Colonic mucosa (tissue), 4 donors: ENCODE measurements around the gene EPHX1. TPM values are rescaled to one million over a fixed set of nuclear protein-coding genes. Genes with fewer than 3 reads are reported as not detected.

Source experiments
- DNase-seq: peaks from one replicate; pipeline ENCODE4 v3.0.0-alpha.2; 2020
- H3K27ac ChIP-seq: fragments of 200-600 bp; one replicate; pipeline ENCODE4 v1.8.0; 2021
- H3K27me3 ChIP-seq: fragments of 200-600 bp; one replicate; pipeline ENCODE4 v1.8.0; 2021
- H3K36me3 ChIP-seq: fragments of 200-600 bp; one replicate; pipeline ENCODE4 v1.8.0; 2021
- H3K4me1 ChIP-seq: fragments of 200-600 bp; one replicate; pipeline ENCODE4 v1.8.0; 2021; ENCODE audit warnings: mild to moderate bottlenecking
- H3K4me3 ChIP-seq: fragments of 200-600 bp; one replicate; pipeline ENCODE4 v1.8.0; 2021
- H3K9ac ChIP-seq, 2 donors: one replicate each; pipeline ENCODE4 v1.7.0; 2013; ENCODE audit warnings: control low read depth in 2 of 2, low read depth in 2 of 2, low read length in 2 of 2
- H3K9me3 ChIP-seq: fragments of 200-600 bp; one replicate; pipeline ENCODE4 v1.8.0; 2021
- CTCF ChIP-seq: fragments of 200-600 bp; IDR thresholded peaks from one replicate; pipeline ENCODE4 v1.8.0; 2022; ENCODE audit warnings: antibody characterized with exemption, mild to moderate bottlenecking
- intact Hi-C: fragments of 100-400 bp; cut with DNase I; formaldehyde crosslinking; loops from one replicate; pipeline ENCODE4 v1.14.1; 2022
- total RNA-seq, 2 donors: library from RNA; stranded (reverse); fragmentation: NEBNext Ultra II Directional in 1 of 2; extraction: Animal tissue kit (Norgen Biotek cat#: 25700) in 1 of 2; gene quantifications; one replicate each; pipeline ENCODE4 v1.2.1, GENCODE V29; 2021
- donor health status: healthy.
- donor health status: DM: no; HTN: no; CAD: no.
- donor health status: DM: no; HTN: no; CAD: no.

The EPHX1 gene
- total RNA-seq, 2 donors from 2014 or later, result 58.0 to 61.9 TPM

- DNase-seq, result no peak
- Histone ChIP-seq H3K36me3 (peaks cover 10% of the 10 kb centered on the region), H3K27ac (no peak overlapping the region), H3K4me3 (no peak overlapping the region), H3K27me3 (no peaks in the 10 kb centered on the region), H3K9me3 (no peaks in the 10 kb centered on the region), H3K9ac (no peak overlapping the region), H3K4me1 (peaks cover 3% of the 10 kb centered on the region)
- intact Hi-C loops, result no loop called here
- no peak for TF ChIP-seq CTCF
These were observed 43.5 kb downstream of the EPHX1 start for GRCh38 chr1:225853441-225853840.

- H3K36me3 ChIP-seq, result peaks cover 17% of the 10 kb centered on the region
- DNase-seq, result no peak
- H3K4me1 ChIP-seq, result no peaks in the 10 kb centered on the region
- intact Hi-C loops, result no loop called here
- H3K9ac ChIP-seq, result no peak overlapping the region
- no peaks in the 10 kb centered on the region for H3K27me3 ChIP-seq
- no peak for TF ChIP-seq CTCF
- H3K9me3 ChIP-seq, result no peaks in the 10 kb centered on the region
- no peak overlapping the region for H3K4me3 ChIP-seq
- H3K27ac ChIP-seq, result no peak overlapping the region
These were observed 45.8 kb downstream of the EPHX1 start for GRCh38 chr1:225855503-225856300.

GRCh38 chr1:225857256-225857655 lies 47.3 kb downstream of the EPHX1 start:
- no peak for DNase-seq
- no peak overlapping the region for H3K9ac ChIP-seq
- peaks cover 17% of the 10 kb centered on the region for H3K36me3 ChIP-seq
- intact Hi-C loops, result no loop called here
- H3K27ac ChIP-seq, result no peak overlapping the region
- H3K4me1 ChIP-seq, result no peaks in the 10 kb centered on the region
- H3K27me3 ChIP-seq, result no peaks in the 10 kb centered on the region
- H3K4me3 ChIP-seq, result no peak overlapping the region
- H3K9me3 ChIP-seq, result no peaks in the 10 kb centered on the region
- TF ChIP-seq CTCF, result no peak

GRCh38 chr1:225859151-225859550 lies 49.2 kb downstream of the EPHX1 start:
- H3K9me3 ChIP-seq, result no peaks in the 10 kb centered on the region
- H3K9ac ChIP-seq, result no peak overlapping the region
- intact Hi-C loops, result no loop called here
- no peak overlapping the region for H3K27ac ChIP-seq
- no peak overlapping the region for H3K4me3 ChIP-seq
- no peaks in the 10 kb centered on the region for H3K4me1 ChIP-seq
- no peak for TF ChIP-seq CTCF
- no peak for DNase-seq
- no peaks in the 10 kb centered on the region for H3K27me3 ChIP-seq
- H3K36me3 ChIP-seq, result peaks cover 20% of the 10 kb centered on the region

- Histone ChIP-seq H3K36me3 (peaks cover 18% of the 10 kb centered on the region), H3K9me3 (no peaks in the 10 kb centered on the region), H3K9ac (no peak overlapping the region), H3K27ac (no peak overlapping the region), H3K4me1 (peaks cover 4% of the 10 kb centered on the region), H3K27me3 (no peaks in the 10 kb centered on the region), H3K4me3 (no peak overlapping the region)
- intact Hi-C loops, result no loop called here
- no peak for DNase-seq
- no peak for TF ChIP-seq CTCF
These were observed 50.2 kb downstream of the EPHX1 start for GRCh38 chr1:225860107-225860506.
